Endothelial cell of umbilical vein (primary cell): ENCODE data around the gene C16orf82. TPM values are rescaled to one million over a fixed set of nuclear protein-coding genes. Genes with fewer than 3 reads are reported as not detected.

ENCODE experiments used
- BruUV-seq: library from RNA; stranded (reverse); fragments of 400-500 nt; replicated peaks from 2 replicates; lab custom pipeline; 2021; lab: Mats Ljungman, UMichigan
- CTCF ChIA-PET: fragments of 300-600, 350-600 bp; sonication (Branson Sonifier 250); formaldehyde crosslinking; loops from one replicate; lab custom pipeline; 2021; ENCODE audit warnings: antibody characterized with exemption, inconsistent platforms; lab: Charles Lee
- POLR2A ChIA-PET: fragments of 300-600, 350-600 bp; sonication (Branson Sonifier 250); formaldehyde crosslinking; loops from one replicate; lab custom pipeline; 2021; ENCODE audit warnings: antibody characterized with exemption, inconsistent platforms; lab: Charles Lee
- DNase-seq: peaks from one replicate; pipeline ENCODE4 v3.0.0-alpha.2; 2011; ENCODE audit warnings: low read depth, low spot score
- FAIRE-seq: peaks from 2 replicates; lab custom pipeline; 2011; peaks lifted over from hg19 to GRCh38; lab: Jason Lieb, UNC
- H2AFZ ChIP-seq: 2 replicates; pipeline ENCODE4 v1.6.0; 2012; ENCODE audit warnings: low read depth, low read length, control low read depth, inconsistent platforms
- H3K27ac ChIP-seq: 2 replicates; pipeline ENCODE4 v1.5.1; 2011; ENCODE audit warnings: low read depth, mild to moderate bottlenecking, control low read depth, low read length, moderate library complexity; ENCODE audit not compliant: insufficient read depth
- H3K27me3 ChIP-seq, 2 experiments: 2 replicates each; pipeline versions ENCODE4 v1.6.0 to v1.6.1; 2011; ENCODE audit warnings: low read length in 2 of 2, mixed read lengths in 1 of 2; ENCODE audit not compliant: control insufficient read depth in 2 of 2, insufficient read depth in 2 of 2
- H3K36me3 ChIP-seq, 2 experiments: 2 replicates in 1 of 2; 3 replicates in 1 of 2; pipeline ENCODE4 v1.5.1; 2011; ENCODE audit warnings: low read length in 2 of 2, mild to moderate bottlenecking in 1 of 2, moderate library complexity in 1 of 2; ENCODE audit not compliant: control insufficient read depth in 2 of 2, insufficient read depth in 2 of 2; ENCODE audit errors: extremely low read depth in 1 of 2
- H3K4me1 ChIP-seq: 3 replicates; pipeline ENCODE4 v1.5.1; 2011; ENCODE audit warnings: mild to moderate bottlenecking, low read length; ENCODE audit not compliant: control insufficient read depth, insufficient read depth; ENCODE audit errors: extremely low read depth
- H3K4me2 ChIP-seq: 2 replicates; pipeline ENCODE4 v1.6.1; 2011; ENCODE audit warnings: low read length, control low read depth, mixed read lengths; ENCODE audit not compliant: insufficient read depth
- H3K4me3 ChIP-seq, 3 experiments: fragments of 200-600 bp in 1 of 3; sonication (generic), shearing (Covaris generic) in 1 of 3; replicated peaks in 1 of 3; 2 replicates each; pipeline ENCODE4 v1.5.1; 2011 to 2016; ENCODE audit warnings: control low read depth in 3 of 3, low read length in 3 of 3, mild to moderate bottlenecking in 2 of 3, inconsistent platforms in 1 of 3, low read depth in 1 of 3, moderate library complexity in 1 of 3; ENCODE audit not compliant: insufficient read depth in 1 of 3
- H3K79me2 ChIP-seq: 2 replicates; pipeline ENCODE4 v1.6.0; 2012; ENCODE audit warnings: low read length, inconsistent platforms; ENCODE audit not compliant: control insufficient read depth, insufficient read depth
- H3K9ac ChIP-seq: replicated peaks from 2 replicates; pipeline ENCODE3; 2011; ENCODE audit warnings: low read length, control low read depth; ENCODE audit not compliant: insufficient read depth; ENCODE audit errors: extremely low read depth
- H3K9me1 ChIP-seq: replicated peaks from 3 replicates; pipeline ENCODE4 v1.6.0; 2011; ENCODE audit warnings: mild to moderate bottlenecking, low read length; ENCODE audit not compliant: control insufficient read depth, insufficient read depth; ENCODE audit errors: extremely low read depth
- H3K9me3 ChIP-seq: replicated peaks from 2 replicates; pipeline ENCODE4 v1.5.1; 2012; ENCODE audit warnings: low read length, inconsistent platforms; ENCODE audit not compliant: control insufficient read depth, insufficient read depth
- H4K20me1 ChIP-seq: replicated peaks from 2 replicates; pipeline ENCODE3; 2011; ENCODE audit warnings: mild to moderate bottlenecking, low read length; ENCODE audit not compliant: control insufficient read depth, insufficient read depth; ENCODE audit errors: extremely low read depth
- CTCF ChIP-seq, 2 donors: IDR thresholded peaks; 1 replicate in 1 of 2; 2 replicates in 1 of 2; pipeline ENCODE4 v1.5.1; 2011; ENCODE audit warnings: low read length in 2 of 2, mild to moderate bottlenecking in 2 of 2, moderate library complexity in 2 of 2, control low read depth in 1 of 2, inconsistent platforms in 1 of 2, low read depth in 1 of 2; ENCODE audit not compliant: insufficient read depth in 1 of 2; ENCODE audit errors: extremely low read depth in 1 of 2
- EZH2 ChIP-seq: IDR thresholded peaks from 2 replicates; pipeline ENCODE4 v1.6.1; 2012; ENCODE audit warnings: borderline replicate concordance, low read depth, mild to moderate bottlenecking, moderate library complexity, low read length, inconsistent platforms; ENCODE audit not compliant: severe bottlenecking
- FOS ChIP-seq: IDR thresholded peaks from 2 replicates; pipeline ENCODE4 v1.6.1; 2011; ENCODE audit warnings: mild to moderate bottlenecking, low read length, moderate library complexity, borderline replicate concordance; ENCODE audit not compliant: insufficient read depth
- JUN ChIP-seq: IDR thresholded peaks from 2 replicates; pipeline ENCODE4 v1.6.1; 2011; ENCODE audit warnings: borderline replicate concordance, low read depth; ENCODE audit not compliant: insufficient read length, insufficient read depth
- MAX ChIP-seq: IDR thresholded peaks from 2 replicates; pipeline ENCODE4 v1.6.1; 2011; ENCODE audit not compliant: insufficient read depth, insufficient read length
- MYC ChIP-seq: IDR thresholded peaks from one replicate; pipeline ENCODE4 v1.6.1; 2011; ENCODE audit warnings: mild to moderate bottlenecking, low read depth, low read length
- POLR2A ChIP-seq: IDR thresholded peaks from 2 replicates; pipeline ENCODE4 v1.6.1; 2012; ENCODE audit warnings: low read depth, mild to moderate bottlenecking, control low read depth, low read length
- POLR2AphosphoS5 ChIP-seq: IDR thresholded peaks from 2 replicates; pipeline ENCODE4 v1.6.1; 2012; ENCODE audit warnings: low read depth, mild to moderate bottlenecking, control low read depth, low read length, moderate library complexity; ENCODE audit not compliant: insufficient read depth
- dilution Hi-C: fragments of 300-500 bp; cut with MboI; formaldehyde crosslinking; loops from one replicate; pipeline ENCODE4 v1.15.0; 2019; ENCODE audit warnings: low sequenced_read_pairs; ENCODE audit not compliant: extremely low pct_ligation_motif_present
- intact Hi-C: fragments of 100-400 bp; cut with micrococcal nuclease; formaldehyde crosslinking; loops from one replicate; pipeline ENCODE4 v1.10.0; 2022
- polyA plus RNA-seq, 4 experiments: library from polyadenylated mRNA; depleted of rRNA in 3 of 4; stranded (reverse) in 3 of 4; unstranded in 1 of 4; fragments of >200 nt; gene quantifications; 2 replicates each; pipeline versions ENCODE4 v1.2.1 to v1.2.3, GENCODE V29; 2011 to 2012; ENCODE audit warnings: missing spikeins in 1 of 4
- total RNA-seq: library from RNA; stranded (reverse); gene quantifications from 2 replicates; pipeline ENCODE4 v1.2.3, GENCODE V29; 2021

C16orf82 gene
- total and polyA plus RNA-seq, 2 donors (not counting 3 experiments of a cell fraction or from before 2014, with no cell fraction given): not detected

- Histone ChIP-seq H2AFZ (no peak overlapping the region), H3K4me3 (no peak overlapping the region)
These were observed 4.0 kb downstream of the C16orf82 start for GRCh38 chr16:27070776-27071175.

More at GRCh38 chr16:27070776-27071175, 4.0 kb downstream of the C16orf82 start:
- Histone ChIP-seq H3K27me3 (no peaks in the 10 kb centered on the region), H3K9ac (no peak overlapping the region), H3K4me1 (no peaks in the 10 kb centered on the region), H3K9me3 (no peaks in the 10 kb centered on the region), H3K27ac (no peak overlapping the region), H3K9me1 (no peaks in the 10 kb centered on the region), H4K20me1 (no peaks in the 10 kb centered on the region), H3K36me3 (no peaks in the 10 kb centered on the region), H3K4me2 (no peak overlapping the region), H3K79me2 (no peaks in the 10 kb centered on the region)
- TF ChIP-seq JUN (no peak), EZH2 (no peak), POLR2A (no peak), MAX (no peak), MYC (no peak), FOS (no peak), CTCF (IDR thresholded peaks at IDR 0.05; ENCODE audit: extremely low read depth in 1 of 2, insufficient read depth in 1 of 2, low read depth in 1 of 2, low read length in 2 of 2) (no peak), POLR2AphosphoS5 (no peak)
- no peak for FAIRE-seq
- ChIA-PET CTCF (no interaction called here), POLR2A (no interaction called here)
- dilution Hi-C loops: no loop called here
- DNase-seq: no peak
- BruUV-seq: no TSS peak
- intact Hi-C loops: no loop called here
